Activated CD8-positive, alpha-beta T cell treated with anti-CD3 and anti-CD28 coated beads for 36 hours (primary cell): Measurements from ENCODE around the gene TBXT. TPM values are rescaled to one million over a fixed set of nuclear protein-coding genes. Genes with fewer than 3 reads are reported as not detected.

Experiments used
- ATAC-seq: fragments of 200-7000 bp; cut with Tn5 transposase; one replicate; pipeline ENCODE4 v1.10.0; 2021; ENCODE audit warnings: mild to moderate bottlenecking, moderate library complexity
- CTCF ChIA-PET: fragments of 350-600 bp; sonication (Branson Sonifier 250); formaldehyde crosslinking; loops from one replicate; lab custom pipeline; 2021; ENCODE audit warnings: antibody characterized with exemption; lab: Charles Lee
- POLR2A ChIA-PET: fragments of 350-600 bp; sonication (Branson Sonifier 250); formaldehyde crosslinking; loops from one replicate; lab custom pipeline; 2021; ENCODE audit warnings: antibody characterized with exemption; lab: Charles Lee
- DNase-seq: peaks from one replicate; pipeline ENCODE4 v3.0.0-alpha.2; 2020
- H3K27ac Mint-ChIP-seq: one replicate; pipeline ENCODE4 v1.8.0; 2021; ENCODE audit warnings: mild to moderate bottlenecking, mixed read lengths
- H3K27me3 Mint-ChIP-seq: one replicate; pipeline ENCODE4 v1.8.0; 2021; ENCODE audit warnings: mixed read lengths
- H3K36me3 Mint-ChIP-seq: one replicate; pipeline ENCODE4 v1.8.0; 2021; ENCODE audit warnings: low read depth, mixed read lengths
- H3K4me1 Mint-ChIP-seq: one replicate; pipeline ENCODE4 v1.8.0; 2021; ENCODE audit warnings: low read depth, mixed read lengths
- H3K4me3 Mint-ChIP-seq: one replicate; pipeline ENCODE4 v1.8.0; 2021; ENCODE audit warnings: mild to moderate bottlenecking, moderate library complexity, mixed read lengths
- H3K9me3 Mint-ChIP-seq: one replicate; pipeline ENCODE4 v1.8.0; 2021; ENCODE audit warnings: mixed read lengths
- CTCF ChIP-seq: fragments of 200-600 bp; IDR thresholded peaks from one replicate; pipeline ENCODE4 v1.8.0; 2022; ENCODE audit warnings: antibody characterized with exemption, mild to moderate bottlenecking
- intact Hi-C: fragments of 100-400 bp; cut with micrococcal nuclease; formaldehyde crosslinking; loops from one replicate; pipeline ENCODE4 v1.10.0; 2022
- total RNA-seq, 2 experiments: library from RNA; stranded (reverse); gene quantifications; one replicate each; pipeline ENCODE4 v1.2.3, GENCODE V29; 2021

The TBXT gene
- total RNA-seq, 2 experiments from 2014 or later = not detected

- Mint-ChIP-seq H3K4me1 (peaks cover under 1% of the 10 kb centered on the region), H3K36me3 (no peaks in the 10 kb centered on the region), H3K27me3 (peaks cover 3% of the 10 kb centered on the region), H3K9me3 (no peaks in the 10 kb centered on the region), H3K27ac (no peak overlapping the region), H3K4me3 (no peak overlapping the region)
- TF ChIP-seq CTCF = no peak
- POLR2A ChIA-PET = interaction anchor here (1.2 kb wide), 1 partner anchor 45 kb away, joined by 3 read pairs; no protein-coding TSS in a partner anchor
- no peak for ATAC-seq
- intact Hi-C loops = no loop called here
- no peak for DNase-seq
- CTCF ChIA-PET = no interaction called here
Observed at GRCh38 chr6:166156942-166157341, 10.7 kb downstream of the TBXT start.

GRCh38 chr6:166153966-166154365, 13.7 kb downstream of the TBXT start:
- H3K36me3 Mint-ChIP-seq = no peaks in the 10 kb centered on the region
- no peak for ATAC-seq
- intact Hi-C loops = no loop called here
- DNase-seq = no peak
- peaks cover 1% of the 10 kb centered on the region for H3K27me3 Mint-ChIP-seq
- no peaks in the 10 kb centered on the region for H3K4me1 Mint-ChIP-seq
- H3K27ac Mint-ChIP-seq = no peak overlapping the region
- POLR2A ChIA-PET = no interaction called here
- H3K9me3 Mint-ChIP-seq = peaks cover 2% of the 10 kb centered on the region
- no peak for TF ChIP-seq CTCF
- H3K4me3 Mint-ChIP-seq = no peak overlapping the region
- CTCF ChIA-PET = no interaction called here

- POLR2A ChIA-PET = no interaction called here
- Mint-ChIP-seq H3K4me3 (no peak overlapping the region), H3K36me3 (no peaks in the 10 kb centered on the region), H3K27ac (no peak overlapping the region), H3K27me3 (peaks cover 1% of the 10 kb centered on the region), H3K9me3 (peaks cover 2% of the 10 kb centered on the region), H3K4me1 (no peaks in the 10 kb centered on the region)
- ATAC-seq (no peak), DNase-seq (no peak)
- CTCF ChIA-PET = interaction anchor here (1.0 to 1.2 kb wide), 2 partner anchors 13 to 92 kb away, joined by 3 read pairs; no protein-coding TSS in a partner anchor
- intact Hi-C loops = no loop called here
- no peak for TF ChIP-seq CTCF
Observed at GRCh38 chr6:166152660-166153059, 15.0 kb downstream of the TBXT start.

GRCh38 chr6:166151798-166152197, 15.9 kb downstream of the TBXT start:
- ChIA-PET POLR2A (no interaction called here), CTCF (interaction anchor here (1.2 kb wide), 1 partner anchor 12 kb away, joined by 3 read pairs; no protein-coding TSS in a partner anchor)
- Mint-ChIP-seq H3K36me3 (no peaks in the 10 kb centered on the region), H3K4me1 (no peaks in the 10 kb centered on the region), H3K27me3 (peaks cover 1% of the 10 kb centered on the region), H3K9me3 (peaks cover 2% of the 10 kb centered on the region), H3K4me3 (no peak overlapping the region), H3K27ac (no peak overlapping the region)
- DNase-seq (no peak), ATAC-seq (no peak)
- intact Hi-C loops = no loop called here
- no peak for TF ChIP-seq CTCF

- Mint-ChIP-seq H3K9me3 (no peaks in the 10 kb centered on the region), H3K4me1 (no peaks in the 10 kb centered on the region)
Observed at GRCh38 chr6:166145751-166146150, 21.9 kb downstream of the TBXT start.

More at GRCh38 chr6:166145751-166146150, 21.9 kb downstream of the TBXT start:
- Mint-ChIP-seq H3K27me3 (peaks cover 11% of the 10 kb centered on the region), H3K36me3 (no peaks in the 10 kb centered on the region), H3K27ac (no peak overlapping the region), H3K4me3 (no peak overlapping the region)
- no peak for TF ChIP-seq CTCF
- no peak for ATAC-seq
- ChIA-PET CTCF (no interaction called here), POLR2A (no interaction called here)
- no peak for DNase-seq
- intact Hi-C loops = no loop called here
